OCI-LY1 (cell line): ENCODE results near the gene NEAT1.

ENCODE experiments used
- H2AFZ ChIP-seq: fragments of 200-600 bp; sonication (generic), shearing (Covaris generic); 2 replicates; pipeline ENCODE4 v1.6.0; 2014; ENCODE audit warnings: antibody characterized with exemption, mild to moderate bottlenecking, low read length
- H3F3A ChIP-seq: fragments of 200-600 bp; sonication (generic), shearing (Covaris generic); 2 replicates; pipeline ENCODE4 v1.6.0; 2014; ENCODE audit warnings: mild to moderate bottlenecking, antibody characterized with exemption, low read length, moderate library complexity; ENCODE audit not compliant: insufficient read depth
- H3K27ac ChIP-seq: fragments of 200-600 bp; sonication (generic); 2 replicates; pipeline ENCODE4 v1.5.1; 2014; ENCODE audit warnings: low read length, mixed run types, mild to moderate bottlenecking, low read depth; ENCODE audit not compliant: poor library complexity, severe bottlenecking
- H3K27me3 ChIP-seq: fragments of 200-600 bp; sonication (generic); 2 replicates; pipeline ENCODE4 v1.6.0; 2014; ENCODE audit warnings: antibody characterized with exemption, mild to moderate bottlenecking, low read length, moderate library complexity; ENCODE audit not compliant: insufficient read depth
- H3K36me3 ChIP-seq: fragments of 200-600 bp; sonication (generic); 2 replicates; pipeline ENCODE4 v1.6.1; 2014; ENCODE audit warnings: mild to moderate bottlenecking, antibody characterized with exemption, low read length, moderate library complexity, mixed read lengths; ENCODE audit not compliant: insufficient read depth
- H3K4me1 ChIP-seq: fragments of 200-600 bp; sonication (generic); 2 replicates; pipeline ENCODE4 v1.5.1; 2014; ENCODE audit warnings: mild to moderate bottlenecking, low read length, moderate library complexity; ENCODE audit not compliant: insufficient read depth, severe bottlenecking
- H3K4me2 ChIP-seq: fragments of 200-600 bp; sonication (generic), shearing (Covaris generic); 2 replicates; pipeline ENCODE4 v1.6.1; 2014; ENCODE audit warnings: low read length
- H3K4me3 ChIP-seq: fragments of 200-600 bp; sonication (generic); 2 replicates; pipeline ENCODE4 v1.5.1; 2014; ENCODE audit warnings: low read length, low read depth, mild to moderate bottlenecking, mixed read lengths; ENCODE audit not compliant: poor library complexity, severe bottlenecking
- H3K79me2 ChIP-seq: fragments of 200-600 bp; shearing (Covaris generic); 2 replicates; pipeline ENCODE4 v1.6.1; 2016; ENCODE audit warnings: mixed run types, low read length, mixed read lengths; ENCODE audit not compliant: insufficient read depth
- H3K9ac ChIP-seq: fragments of 200-600 bp; sonication (generic), shearing (Covaris generic); 2 replicates; pipeline ENCODE4 v1.6.1; 2014; ENCODE audit warnings: mild to moderate bottlenecking, low read length, mixed read lengths
- H3K9me2 ChIP-seq: fragments of 200-600 bp; sonication (generic), shearing (Covaris generic); 2 replicates; pipeline ENCODE4 v1.6.1; 2014; ENCODE audit warnings: low read depth, mild to moderate bottlenecking, low read length, mixed read lengths
- H3K9me3 ChIP-seq: fragments of 200-600 bp; shearing (Covaris generic); 2 replicates; pipeline ENCODE4 v1.6.1; 2014; ENCODE audit warnings: low read length, mixed read lengths
- H4K20me1 ChIP-seq: fragments of 200-600 bp; sonication (generic), shearing (Covaris generic); 2 replicates; pipeline ENCODE4 v1.6.0; 2016; ENCODE audit warnings: mild to moderate bottlenecking, low read length; ENCODE audit not compliant: insufficient read depth
- EZH2 ChIP-seq: fragments of 200-600 bp; sonication (generic), shearing (Covaris generic); IDR thresholded peaks from 2 replicates; pipeline ENCODE4 v1.8.0; 2017; ENCODE audit warnings: borderline replicate concordance, mixed run types, mild to moderate bottlenecking, antibody characterized with exemption, low read length, moderate library complexity, mixed read lengths
- TF ChIP-seq, protein P1 (sequence below): fragments of 200-600 bp; sonication (generic), shearing (Covaris generic); IDR thresholded peaks from 2 replicates; pipeline ENCODE4 v1.5.1; 2017; ENCODE audit warnings: mild to moderate bottlenecking, antibody characterized with exemption, low read length, moderate library complexity, mixed read lengths

The NEAT1 gene

DNA sequence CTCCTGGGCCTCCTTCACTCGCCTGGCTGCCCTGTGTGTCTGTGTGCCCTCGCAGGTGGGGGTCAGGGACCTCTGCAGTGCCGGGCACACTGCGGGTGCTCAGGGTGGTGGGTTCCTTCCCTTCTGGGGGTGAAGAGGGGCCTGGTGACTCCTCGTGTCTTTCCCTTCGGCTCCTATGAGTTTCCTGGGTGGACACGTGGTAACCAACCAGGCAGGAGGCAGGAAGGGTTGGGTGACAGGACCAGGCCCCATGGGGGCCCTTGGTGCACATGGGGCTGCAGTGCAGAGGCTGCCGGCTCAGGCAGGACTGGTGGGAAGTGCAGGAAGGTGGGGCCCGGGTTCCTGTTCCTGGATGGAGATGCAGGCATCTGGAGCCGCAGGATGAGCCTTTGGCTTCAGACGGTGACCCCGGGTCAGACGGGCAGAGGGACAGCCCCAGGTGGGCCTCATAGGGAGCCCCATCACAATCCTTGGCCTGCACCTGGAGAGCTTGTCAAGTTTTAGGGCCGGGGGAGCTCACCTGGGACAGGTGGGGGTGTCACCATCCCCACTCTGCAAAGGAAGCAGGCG, 26.6 kb upstream of the NEAT1 start:
- H3K4me2 ChIP-seq = no peak overlapping the region
- peaks cover 88% of the 10 kb centered on the region for H3K36me3 ChIP-seq
- H3K27me3 ChIP-seq = no peaks in the 10 kb centered on the region
- no peaks in the 10 kb centered on the region for H3K9me3 ChIP-seq
- H3K4me3 ChIP-seq = no peak overlapping the region
- H2AFZ ChIP-seq = no peak overlapping the region
- no peak overlapping the region for H3K9ac ChIP-seq
- no peaks in the 10 kb centered on the region for H3K79me2 ChIP-seq
- TF ChIP-seq, protein P1, sequence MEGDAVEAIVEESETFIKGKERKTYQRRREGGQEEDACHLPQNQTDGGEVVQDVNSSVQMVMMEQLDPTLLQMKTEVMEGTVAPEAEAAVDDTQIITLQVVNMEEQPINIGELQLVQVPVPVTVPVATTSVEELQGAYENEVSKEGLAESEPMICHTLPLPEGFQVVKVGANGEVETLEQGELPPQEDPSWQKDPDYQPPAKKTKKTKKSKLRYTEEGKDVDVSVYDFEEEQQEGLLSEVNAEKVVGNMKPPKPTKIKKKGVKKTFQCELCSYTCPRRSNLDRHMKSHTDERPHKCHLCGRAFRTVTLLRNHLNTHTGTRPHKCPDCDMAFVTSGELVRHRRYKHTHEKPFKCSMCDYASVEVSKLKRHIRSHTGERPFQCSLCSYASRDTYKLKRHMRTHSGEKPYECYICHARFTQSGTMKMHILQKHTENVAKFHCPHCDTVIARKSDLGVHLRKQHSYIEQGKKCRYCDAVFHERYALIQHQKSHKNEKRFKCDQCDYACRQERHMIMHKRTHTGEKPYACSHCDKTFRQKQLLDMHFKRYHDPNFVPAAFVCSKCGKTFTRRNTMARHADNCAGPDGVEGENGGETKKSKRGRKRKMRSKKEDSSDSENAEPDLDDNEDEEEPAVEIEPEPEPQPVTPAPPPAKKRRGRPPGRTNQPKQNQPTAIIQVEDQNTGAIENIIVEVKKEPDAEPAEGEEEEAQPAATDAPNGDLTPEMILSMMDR = no peak
- no peak for TF ChIP-seq EZH2
- H3K9me2 ChIP-seq = no peaks in the 10 kb centered on the region
- H3K4me1 ChIP-seq = peaks cover 3% of the 10 kb centered on the region
- no peaks in the 10 kb centered on the region for H4K20me1 ChIP-seq
- H3F3A ChIP-seq = no peaks in the 10 kb centered on the region
- H3K27ac ChIP-seq = no peak overlapping the region

DNA sequence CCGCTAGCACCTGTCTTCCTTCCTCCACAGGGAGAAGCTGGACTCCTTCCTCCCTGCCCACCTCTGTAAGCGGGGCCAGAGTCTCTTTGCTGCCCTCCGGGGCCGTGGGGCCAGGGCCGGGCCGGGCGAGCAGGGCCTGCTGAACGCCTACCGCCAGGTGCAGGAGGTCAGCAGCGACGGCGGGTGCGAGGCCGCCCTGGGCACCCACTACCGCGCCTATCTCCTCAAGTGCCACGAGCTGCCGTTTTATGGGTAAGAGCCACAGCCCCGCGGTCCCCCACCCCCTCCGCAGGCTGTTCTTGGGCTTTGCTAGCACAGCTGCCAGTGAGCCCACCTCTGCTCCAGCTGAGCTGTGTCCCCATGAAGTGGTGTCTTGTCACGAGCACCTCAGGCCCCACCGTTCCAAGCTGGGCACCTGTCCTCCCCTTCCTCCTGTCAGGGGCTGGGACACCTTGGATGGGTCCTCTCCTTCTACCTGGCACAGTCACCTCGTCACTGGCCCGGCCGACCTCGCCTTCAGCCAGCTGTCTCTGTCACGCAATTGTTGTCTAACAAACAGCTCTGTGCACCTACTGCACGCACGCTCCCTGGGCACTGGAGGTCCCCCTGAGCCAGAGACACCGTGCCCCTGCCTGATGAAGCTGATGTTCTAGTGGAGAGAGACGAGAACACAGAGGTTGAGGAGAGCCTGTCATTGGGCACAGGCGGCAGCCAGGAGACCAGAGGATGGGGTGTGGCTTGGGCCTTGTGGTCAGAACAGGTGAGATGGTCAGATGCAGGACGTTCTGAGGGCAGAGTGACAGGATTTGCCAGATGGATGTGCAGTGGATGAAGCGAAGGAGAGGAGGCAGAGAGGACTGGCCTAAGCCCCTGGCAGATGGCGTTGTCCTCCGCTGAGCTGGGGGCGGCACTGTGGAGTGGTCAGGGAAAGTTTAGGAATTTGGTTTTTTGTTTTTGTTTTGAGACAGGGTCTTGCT, 25.5 kb upstream of the NEAT1 start:
- Histone ChIP-seq H3K4me1 (no peaks in the 10 kb centered on the region), H3K4me2 (no peak overlapping the region), H3K4me3 (no peak overlapping the region), H3K9me3 (no peaks in the 10 kb centered on the region), H3K36me3 (peaks cover 86% of the 10 kb centered on the region), H3K27ac (no peak overlapping the region), H3K27me3 (no peaks in the 10 kb centered on the region), H3F3A (0 out of 2 replicates have a peak, but pooled peaks cover under 1% of the 10 kb centered on the region), H3K9ac (no peak overlapping the region), H3K9me2 (no peaks in the 10 kb centered on the region), H3K79me2 (no peaks in the 10 kb centered on the region), H4K20me1 (no peaks in the 10 kb centered on the region), H2AFZ (no peak overlapping the region)
- TF ChIP-seq, protein P1 = no peak
- TF ChIP-seq EZH2 = no peak

DNA sequence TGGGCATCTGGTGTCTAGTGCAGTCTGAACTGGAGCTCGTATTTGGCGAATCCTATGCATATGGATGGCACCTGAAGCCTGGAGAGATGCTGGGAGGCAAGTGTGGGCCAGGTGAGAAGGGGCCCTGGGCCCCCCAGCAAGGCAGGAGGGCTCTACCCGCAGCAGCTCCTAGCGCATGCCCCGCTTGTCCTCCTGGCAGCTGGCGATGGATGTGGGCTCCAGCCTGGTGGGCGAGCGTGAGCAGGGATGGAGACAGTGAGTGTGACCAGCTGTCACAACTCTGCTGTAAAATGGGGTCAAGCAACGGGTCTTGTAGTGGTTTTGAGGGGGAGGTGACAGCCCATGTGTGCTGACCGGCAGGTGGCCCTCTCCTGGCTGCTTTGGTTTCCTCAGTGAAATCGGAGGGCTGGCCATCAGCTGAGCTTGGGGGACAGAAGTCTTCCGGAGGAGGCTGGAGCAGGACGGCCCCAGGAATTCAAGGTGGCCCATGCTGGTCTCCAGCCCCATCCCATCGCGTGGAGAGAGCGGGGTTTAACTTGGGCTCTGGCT, 24.2 kb upstream of the NEAT1 start:
- Histone ChIP-seq H3K9me2 (no peaks in the 10 kb centered on the region), H2AFZ (no peak overlapping the region), H3K4me1 (peaks cover 7% of the 10 kb centered on the region), H3K36me3 (peaks cover 78% of the 10 kb centered on the region), H3F3A (peaks cover 7% of the 10 kb centered on the region), H3K4me3 (no peak overlapping the region), H3K9me3 (no peaks in the 10 kb centered on the region), H3K9ac (no peak overlapping the region), H3K27me3 (no peaks in the 10 kb centered on the region), H3K27ac (no peak overlapping the region), H4K20me1 (no peaks in the 10 kb centered on the region), H3K4me2 (no peak overlapping the region), H3K79me2 (no peaks in the 10 kb centered on the region)
- TF ChIP-seq, protein P1 = no peak
- TF ChIP-seq EZH2 = no peak
